ENCODE data around the gene CDKAL1. TPM values are rescaled to one million over a fixed set of nuclear protein-coding genes. Genes with fewer than 3 reads are reported as not detected.

Gene CDKAL1
- total and polyA plus RNA-seq, 2 of the 8 experiments (the other 6 are each of a cell fraction or from before 2014, with no cell fraction given): 8.4 to 24.6 TPM

DNA sequence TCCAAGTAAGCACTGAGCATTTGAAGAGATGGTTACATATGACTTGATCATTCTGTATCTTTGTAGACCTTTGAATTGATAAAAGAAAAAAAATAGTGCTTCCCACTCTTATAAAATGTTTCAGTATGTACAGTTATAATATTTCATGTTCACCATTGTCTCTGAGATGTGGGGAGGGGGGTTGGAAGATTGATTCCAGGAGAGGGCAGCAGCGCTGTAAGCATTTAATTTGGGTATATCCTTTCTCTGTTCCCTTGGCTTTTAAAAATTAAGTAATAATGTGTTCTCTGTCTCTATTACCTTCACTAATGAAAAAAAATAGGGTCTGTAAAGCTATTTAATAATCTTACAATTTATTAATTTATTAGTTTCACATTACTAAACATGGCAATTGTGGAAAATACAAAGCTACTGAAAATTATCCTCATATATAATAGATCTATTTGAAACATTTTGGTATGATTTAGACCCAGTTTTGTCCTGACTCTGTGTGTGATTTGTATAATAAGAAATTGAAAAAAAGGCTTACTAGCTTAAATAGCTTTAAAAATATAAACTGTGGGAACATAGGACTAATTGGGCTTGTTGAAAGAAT is 341.2 kb downstream of the CDKAL1 start:
- H3K27ac ChIP-seq (ENCODE audit: low read depth, low read length): no peak overlapping the region
- FAIRE-seq (no peak), DNase-seq (ENCODE audit: low read depth in 1 of 2, low spot score in 2 of 2) (no peak)
- H3K23me2 ChIP-seq (ENCODE audit: low read depth, low read length): no peaks in the 10 kb centered on the region
- H4K20me1 ChIP-seq (replicated peaks in 1 of 2; ENCODE audit: control insufficient read depth in 1 of 2, insufficient read depth in 2 of 2, low read length in 2 of 2): no peaks in the 10 kb centered on the region
- no peak overlapping the region for H4K8ac ChIP-seq (ENCODE audit: extremely low read depth, insufficient read depth, low read length)
- no peak overlapping the region for H3K9ac ChIP-seq (replicated peaks in 1 of 4; ENCODE audit: extremely low read depth in 1 of 4, low read depth in 3 of 4, low read length in 3 of 4)
- no peak overlapping the region for H3K23ac ChIP-seq (ENCODE audit: insufficient read length)
- H3K18ac ChIP-seq (ENCODE audit: extremely low read depth, low read length): no peak overlapping the region
- no peak overlapping the region for H2AFZ ChIP-seq (ENCODE audit: low read length)
- ChIA-PET CTCF (ENCODE audit: partially characterized antibody) (interaction anchor here (0.6 to 1.5 kb wide), 4 partner anchors 33 to 713 kb away, joined by 3 to 6 read pairs (median 3); no protein-coding TSS in a partner anchor), POLR2A (ENCODE audit: partially characterized antibody) (no interaction called here)
- H3K4me3 ChIP-seq (ENCODE audit: extremely low read depth in 1 of 4, insufficient read depth in 2 of 4, low read depth in 3 of 4, low read length in 4 of 4): no peak overlapping the region
- H3K9me3 ChIP-seq (ENCODE audit: insufficient read depth in 2 of 2, low read depth in 1 of 2, low read length in 1 of 2): no peaks in the 10 kb centered on the region
- H3K4me1 ChIP-seq (replicated peaks in 1 of 4; ENCODE audit: control insufficient read depth in 3 of 4, insufficient read depth in 4 of 4, low read length in 3 of 4): peaks cover 2 to 18% (median 9%) of the 10 kb centered on the region in 4 experiments; a peak in 5 of 7 replicates
- H3K36me3 ChIP-seq (ENCODE audit: control insufficient read depth in 2 of 4, insufficient read depth in 4 of 4, low read length in 3 of 4): no peaks in the 10 kb centered on the region
- H3K4me2 ChIP-seq (ENCODE audit: insufficient read depth in 1 of 2, low read depth in 2 of 2, low read length in 2 of 2): no peak overlapping the region
- H2BK20ac ChIP-seq (ENCODE audit: low read length): no peak overlapping the region
- no peak overlapping the region for H3K14ac ChIP-seq (ENCODE audit: insufficient read length)
- no peak overlapping the region for H2BK120ac ChIP-seq (replicated peaks; ENCODE audit: low read depth, low read length)
- H3K79me2 ChIP-seq (ENCODE audit: control insufficient read depth in 1 of 2, insufficient read depth in 2 of 2, low read length in 2 of 2): no peaks in the 10 kb centered on the region
- H3K4ac ChIP-seq (replicated peaks; ENCODE audit: insufficient read length, low read depth, low read length): no peak overlapping the region
- H3K27me3 ChIP-seq (replicated peaks in 1 of 4; ENCODE audit: control insufficient read depth in 3 of 4, extremely low read depth in 1 of 4, insufficient read depth in 3 of 4, low read length in 3 of 4): no peaks in the 10 kb centered on the region
- no peaks in the 10 kb centered on the region for H3K79me1 ChIP-seq (ENCODE audit: low read depth, low read length)
- 68% methylated on average over 1 of the region's 1 CpG; no CpG with 5 or more reads in 1 of the 2 experiments for WGBS, 2 experiments (ENCODE audit: extremely low coverage in 1 of 2, insufficient coverage in 1 of 2, insufficient read length in 1 of 2, insufficient replicate concordance in 2 of 2, low coverage in 1 of 2, low lambda C conversion rate in 2 of 2, missing lambda C conversion rate in 1 of 2)
- no peak overlapping the region for H2BK12ac ChIP-seq (ENCODE audit: low read depth, low read length)
- no peak overlapping the region for H2AK5ac ChIP-seq (ENCODE audit: low read depth, low read length)
- no peak overlapping the region for H2BK15ac ChIP-seq (ENCODE audit: low read length)
- no peak overlapping the region for H4K91ac ChIP-seq (replicated peaks; ENCODE audit: insufficient read length, low read length)
- H4K5ac ChIP-seq (ENCODE audit: insufficient read length, low read depth, low read length): no peak overlapping the region
- H3K56ac ChIP-seq (replicated peaks; ENCODE audit: insufficient read length, low read depth, low read length): no peak overlapping the region
- H2BK5ac ChIP-seq (ENCODE audit: low read depth, low read length): no peak overlapping the region
- no peak for TF ChIP-seq YY1 (IDR thresholded peaks at IDR 0.05; ENCODE audit: low read depth, low read length)
- TF ChIP-seq CTCF (IDR thresholded peaks at IDR 0.05; ENCODE audit: control extremely low read depth in 1 of 3, insufficient read depth in 1 of 3, low read depth in 1 of 3, low read length in 3 of 3): peak in 2 of 3 experiments; percentile 24; a peak in 1 of 4 replicates
- peak; percentile 65 to 68 for TF ChIP-seq RAD21 (IDR thresholded peaks at IDR 0.05 in 1 of 2, conservative IDR thresholded peaks at IDR 0.05 in 1 of 2; ENCODE audit: low read depth in 2 of 2, low read length in 2 of 2)
- no peak for TF ChIP-seq TEAD4 (IDR thresholded peaks at IDR 0.05; ENCODE audit: low read depth, low read length)

All from H1 (cell line).